Natural killer cell (primary cell): Measurements from ENCODE around the gene ADCY2. TPM values are rescaled to one million over a fixed set of nuclear protein-coding genes. Genes with fewer than 3 reads are reported as not detected.

Experiments
- ATAC-seq, 3 donors: fragments of 150-1000 bp in 2 of 3; fragments of 200-7000 bp in 1 of 3; cut with Tn5 transposase; 1 replicate in 1 of 3; 2 replicates in 2 of 3; pipeline ENCODE4 v1.10.0; 2021; ENCODE audit warnings: mild to moderate bottlenecking in 2 of 3, moderate library complexity in 2 of 3
- DNase-seq, 2 donors: peaks; one replicate each; pipeline versions ENCODE4 v3.0.0 to v3.0.0-alpha.2; 2013 to 2021; ENCODE audit warnings: mixed read lengths in 1 of 2
- H3K27ac ChIP-seq: one replicate; pipeline ENCODE4 v1.5.1; 2013; ENCODE audit warnings: mild to moderate bottlenecking, low read length
- H3K27me3 ChIP-seq: one replicate; pipeline ENCODE4 v1.6.1; 2013; ENCODE audit warnings: low read length; ENCODE audit not compliant: control insufficient read depth, insufficient read depth
- H3K36me3 ChIP-seq: one replicate; pipeline ENCODE4 v1.6.1; 2013; ENCODE audit warnings: low read length; ENCODE audit not compliant: control insufficient read depth, insufficient read depth
- H3K4me1 ChIP-seq: one replicate; pipeline ENCODE4 v1.6.1; 2013; ENCODE audit warnings: low read length; ENCODE audit not compliant: control insufficient read depth, insufficient read depth
- H3K4me3 ChIP-seq: one replicate; pipeline ENCODE4 v1.5.1; 2013; ENCODE audit warnings: low read length
- H3K9me3 ChIP-seq: one replicate; pipeline ENCODE4 v1.6.1; 2013; ENCODE audit warnings: low read length; ENCODE audit not compliant: control insufficient read depth, insufficient read depth
- H3K27ac Mint-ChIP-seq, 2 donors: one replicate each; pipeline ENCODE4 v1.8.0; 2022; ENCODE audit warnings: mild to moderate bottlenecking in 2 of 2, mixed read lengths in 2 of 2, moderate library complexity in 1 of 2
- H3K27me3 Mint-ChIP-seq, 2 donors: one replicate each; pipeline ENCODE4 v1.8.0; 2022; ENCODE audit warnings: low read depth in 2 of 2, mixed read lengths in 2 of 2
- H3K36me3 Mint-ChIP-seq: one replicate; pipeline ENCODE4 v1.8.0; 2022; ENCODE audit warnings: mixed read lengths
- H3K4me1 Mint-ChIP-seq, 2 donors: one replicate each; pipeline ENCODE4 v1.8.0; 2022; ENCODE audit warnings: mixed read lengths in 2 of 2
- H3K4me3 Mint-ChIP-seq: one replicate; pipeline ENCODE4 v1.8.0; 2022; ENCODE audit warnings: mild to moderate bottlenecking, moderate library complexity, mixed read lengths
- H3K9me3 Mint-ChIP-seq, 2 donors: one replicate each; pipeline ENCODE4 v1.8.0; 2022; ENCODE audit warnings: mixed read lengths in 2 of 2
- CTCF ChIP-seq: fragments of 200-600 bp; IDR thresholded peaks from one replicate; pipeline ENCODE4 v1.8.0; 2022; ENCODE audit warnings: antibody characterized with exemption
- WGBS: methylation state at CpG from one replicate; pipeline ENCODE4 v1.1.7; 2013; ENCODE audit warnings: missing lambda C conversion rate; ENCODE audit not compliant: insufficient coverage; 5-methylcytosine and 5-hydroxymethylcytosine counted together
- intact Hi-C: fragments of 100-400 bp; cut with micrococcal nuclease; formaldehyde crosslinking; loops from one replicate; pipeline ENCODE4 v1.14.2; 2022
- total RNA-seq, 4 donors: library from RNA; stranded (reverse); fragments of 120-200 nt in 1 of 4; gene quantifications; one replicate each; pipeline versions ENCODE4 v1.2.3 to v1.2.4, GENCODE V29; 2013 to 2022

Gene ADCY2
- total RNA-seq, 3 donors from 2014 or later (not counting 1 experiment from before 2014, with no cell fraction given), result not detected

- intact Hi-C loops, result loop anchor here (5.0 kb wide), 1 partner anchor 1048 kb away; no protein-coding TSS in a partner anchor
- no peaks in the 10 kb centered on the region for H3K9me3 ChIP-seq
- H3K36me3 ChIP-seq, result no peaks in the 10 kb centered on the region
- ATAC-seq (no peak), DNase-seq (no peak)
- H3K27me3 Mint-ChIP-seq, result peaks cover 12 to 42% of the 10 kb centered on the region in 2 donors
- no peaks in the 10 kb centered on the region for H3K27me3 ChIP-seq
- H3K27ac Mint-ChIP-seq, result no peak overlapping the region
- no peaks in the 10 kb centered on the region for H3K9me3 Mint-ChIP-seq
- WGBS, result 91% methylated on average over 10 of the region's 10 CpGs
- peaks cover 3% of the 10 kb centered on the region for H3K4me1 ChIP-seq
- H3K4me3 Mint-ChIP-seq, result no peak overlapping the region
- H3K36me3 Mint-ChIP-seq, result no peaks in the 10 kb centered on the region
- no peak overlapping the region for H3K4me3 ChIP-seq
- TF ChIP-seq CTCF, result no peak
- peaks cover 4 to 7% of the 10 kb centered on the region in 2 donors for H3K4me1 Mint-ChIP-seq
- H3K27ac ChIP-seq, result no peak overlapping the region
These were observed 418.9 kb downstream of the ADCY2 start for GRCh38 chr5:7814816-7815215.

- 6% methylated on average over 11 of the region's 12 CpGs for WGBS
- Mint-ChIP-seq H3K27ac (no peak overlapping the region), H3K9me3 (no peaks in the 10 kb centered on the region), H3K4me3 (no peak overlapping the region), H3K36me3 (no peaks in the 10 kb centered on the region), H3K4me1 (peaks cover 4 to 7% of the 10 kb centered on the region in 2 donors), H3K27me3 (peaks cover 14 to 37% of the 10 kb centered on the region in 2 donors)
- Histone ChIP-seq H3K4me1 (peaks cover 3% of the 10 kb centered on the region), H3K36me3 (no peaks in the 10 kb centered on the region), H3K4me3 (no peak overlapping the region), H3K9me3 (no peaks in the 10 kb centered on the region), H3K27ac (no peak overlapping the region), H3K27me3 (no peaks in the 10 kb centered on the region)
- TF ChIP-seq CTCF, result peak; percentile 61
- intact Hi-C loops, result loop anchor here (5.0 kb wide), 1 partner anchor 1049 kb away; no protein-coding TSS in a partner anchor
- DNase-seq (peak; percentile 43 to 64), ATAC-seq (peak; percentile 67 to 80 (median 77))
These were observed 420.1 kb downstream of the ADCY2 start for GRCh38 chr5:7815892-7816534.

- Histone ChIP-seq H3K4me3 (no peak overlapping the region), H3K4me1 (peaks cover 3% of the 10 kb centered on the region), H3K27ac (no peak overlapping the region), H3K9me3 (no peaks in the 10 kb centered on the region), H3K36me3 (no peaks in the 10 kb centered on the region), H3K27me3 (no peaks in the 10 kb centered on the region)
- Mint-ChIP-seq H3K4me3 (no peak overlapping the region), H3K4me1 (peaks cover 4 to 8% of the 10 kb centered on the region in 2 donors), H3K9me3 (no peaks in the 10 kb centered on the region), H3K27me3 (peaks cover 16 to 39% of the 10 kb centered on the region in 2 donors), H3K36me3 (no peaks in the 10 kb centered on the region), H3K27ac (no peak overlapping the region)
- peak in 1 of 3 donors; percentile 21 for ATAC-seq
- intact Hi-C loops, result loop anchor here (5.0 kb wide), 1 partner anchor 1049 kb away; no protein-coding TSS in a partner anchor
- no peak for DNase-seq
- peak; percentile 17 for TF ChIP-seq CTCF
- 56% methylated on average over 9 of the region's 9 CpGs for WGBS
These were observed 420.6 kb downstream of the ADCY2 start for GRCh38 chr5:7816535-7816901.
